K562 (cell line): ENCODE measurements around the gene CUX1. TPM values are rescaled to one million over a fixed set of nuclear protein-coding genes. Genes with fewer than 3 reads are reported as not detected.

Source experiments
- CBX8 ChIP-seq: fragments of 200-600 bp; sonication (generic); IDR thresholded peaks from 2 replicates; pipeline ENCODE4 v1.6.1; 2012; ENCODE audit warnings: borderline replicate concordance, mixed run types, low read depth, mild to moderate bottlenecking, moderate library complexity, mixed read lengths, low read length, control low read depth, inconsistent platforms; ENCODE audit not compliant: poor library complexity, severe bottlenecking; ENCODE audit errors: extremely low read depth
- E2F8 ChIP-seq: fragments of 450-650 bp; IDR thresholded peaks from 2 replicates; pipeline ENCODE4 v1.7.1; 2018; ENCODE audit warnings: mild to moderate bottlenecking, low read depth; ENCODE audit not compliant: partially characterized antibody
- HMG20A ChIP-seq: fragments of 450-650 bp; formaldehyde crosslinking; conservative IDR thresholded peaks from 2 replicates; pipeline ENCODE4 v1.4.0; 2020; ENCODE audit warnings: mild to moderate bottlenecking, mixed read lengths
- MBD1 ChIP-seq: fragments of 250-450 bp; sonication (Bioruptor Pico); IDR thresholded peaks from 2 replicates; pipeline ENCODE4 v1.8.0; 2022; ENCODE audit warnings: inconsistent platforms
- MYC ChIP-seq, 2 experiments: fragments of 250-450 bp in 1 of 2; sonication (Bioruptor Pico) in 1 of 2; IDR thresholded peaks; 2 replicates each; pipeline versions ENCODE4 v1.5.1 to v1.6.1; 2012 to 2021; ENCODE audit warnings: low read depth in 2 of 2, borderline replicate concordance in 1 of 2, improper control_type of control experiment in 1 of 2, low read length in 1 of 2, mild to moderate bottlenecking in 1 of 2, moderate library complexity in 1 of 2
- NR1H2 ChIP-seq: sonication (generic); formaldehyde crosslinking; IDR thresholded peaks from 2 replicates; pipeline ENCODE4 v1.4.0; 2020; ENCODE audit warnings: mild to moderate bottlenecking, missing genetic modification reagents
- SMAD1 ChIP-seq: fragments of 150-350 bp; IDR thresholded peaks from 2 replicates; pipeline ENCODE4 v1.6.1; 2014; ENCODE audit warnings: low read length, low read depth; ENCODE audit not compliant: partially characterized antibody
- ZBTB40 ChIP-seq, 2 experiments: fragments of 450-650 bp in 1 of 2; sonication (generic) in 1 of 2; formaldehyde crosslinking in 1 of 2; IDR thresholded peaks; 2 replicates each; pipeline versions ENCODE4 v1.7.1 to v1.9.0; 2016 to 2022; ENCODE audit warnings: inconsistent platforms in 1 of 2, mild to moderate bottlenecking in 1 of 2, missing genetic modification reagents in 1 of 2
- ZNF76 ChIP-seq: fragments of 250-450 bp; sonication (Bioruptor Pico); IDR thresholded peaks from 2 replicates; pipeline ENCODE4 v1.4.0; 2020; ENCODE audit warnings: mild to moderate bottlenecking, moderate library complexity, borderline replicate concordance
- polyA plus RNA-seq, 8 experiments: library from polyadenylated mRNA; depleted of rRNA in 4 of 8; stranded (reverse) in 5 of 8; unstranded in 3 of 8; fragments of >200 nt; fragmentation: Nextera tagmentation in 2 of 8; fragmentation: Illumina TruSeq in 1 of 8; extraction: Ambion mirVana in 2 of 8; extraction: Trizol in 1 of 8; gene quantifications; 2 replicates each; pipeline versions ENCODE4 v1.2.1 to v1.2.3, GENCODE V29; 2011 to 2014; ENCODE audit warnings: inconsistent platforms in 1 of 8, missing spikeins in 1 of 8
- total RNA-seq, 7 experiments: library from RNA; depleted of rRNA in 6 of 7; stranded (reverse); fragments of >200 nt in 6 of 7; fragmentation: Illumina TruSeq in 2 of 7; extraction: Trizol in 2 of 7; gene quantifications; 2 replicates each; pipeline versions ENCODE4 v1.2.1 to v1.2.3, GENCODE V29; 2011 to 2021; ENCODE audit warnings: low replicate concordance in 1 of 7

CUX1 gene
- total and polyA plus RNA-seq, 9 of the 15 experiments (the other 6 are each of a cell fraction or from before 2014, with no cell fraction given): 3.6 to 55.3 (median 25.2) TPM

- TF ChIP-seq ZBTB40 (IDR thresholded peaks at IDR 0.05): peak; percentile 62; the same call in 1 of the 2 replicates
- no peak for TF ChIP-seq ZBTB40 (CRISPR knock-in tag; IDR thresholded peaks at IDR 0.05)
- TF ChIP-seq HMG20A (CRISPR knock-in tag): no peak
- TF ChIP-seq ZNF76 (CRISPR knock-in tag): no peak
- TF ChIP-seq SMAD1: peak; percentile 20
- TF ChIP-seq CBX8: no peak
- TF ChIP-seq MYC (IDR thresholded peaks at IDR 0.05; ENCODE audit: low read depth, low read length): peak; percentile 93
- no peak for TF ChIP-seq MYC (CRISPR knock-in tag; IDR thresholded peaks at IDR 0.05; ENCODE audit: borderline replicate concordance, low read depth)
- TF ChIP-seq MBD1 (CRISPR knock-in tag): no peak
- no peak for TF ChIP-seq NR1H2 (CRISPR knock-in tag)
- TF ChIP-seq E2F8: no peak
Measured at GRCh38 chr7:101814081-101814990, 3.1 kb upstream of the CUX1 start (continued).
